Endothelial cell of umbilical vein (primary cell): ENCODE data around the gene ADD2. TPM values are rescaled to one million over a fixed set of nuclear protein-coding genes. Genes with fewer than 3 reads are reported as not detected.

Experiments used
- BruUV-seq: library from RNA; stranded (reverse); fragments of 400-500 nt; replicated peaks from 2 replicates; lab custom pipeline; 2021; lab: Mats Ljungman, UMichigan
- CTCF ChIA-PET: fragments of 300-600, 350-600 bp; sonication (Branson Sonifier 250); formaldehyde crosslinking; loops from one replicate; lab custom pipeline; 2021; ENCODE audit warnings: antibody characterized with exemption, inconsistent platforms; lab: Charles Lee
- POLR2A ChIA-PET: fragments of 300-600, 350-600 bp; sonication (Branson Sonifier 250); formaldehyde crosslinking; loops from one replicate; lab custom pipeline; 2021; ENCODE audit warnings: antibody characterized with exemption, inconsistent platforms; lab: Charles Lee
- DNase-seq: peaks from one replicate; pipeline ENCODE4 v3.0.0-alpha.2; 2011; ENCODE audit warnings: low read depth, low spot score
- FAIRE-seq: peaks from 2 replicates; lab custom pipeline; 2011; peaks lifted over from hg19 to GRCh38; lab: Jason Lieb, UNC
- H2AFZ ChIP-seq: 2 replicates; pipeline ENCODE4 v1.6.0; 2012; ENCODE audit warnings: low read depth, low read length, control low read depth, inconsistent platforms
- H3K27ac ChIP-seq: 2 replicates; pipeline ENCODE4 v1.5.1; 2011; ENCODE audit warnings: low read depth, mild to moderate bottlenecking, control low read depth, low read length, moderate library complexity; ENCODE audit not compliant: insufficient read depth
- H3K27me3 ChIP-seq, 2 experiments: 2 replicates each; pipeline versions ENCODE4 v1.6.0 to v1.6.1; 2011; ENCODE audit warnings: low read length in 2 of 2, mixed read lengths in 1 of 2; ENCODE audit not compliant: control insufficient read depth in 2 of 2, insufficient read depth in 2 of 2
- H3K36me3 ChIP-seq, 2 experiments: 2 replicates in 1 of 2; 3 replicates in 1 of 2; pipeline ENCODE4 v1.5.1; 2011; ENCODE audit warnings: low read length in 2 of 2, mild to moderate bottlenecking in 1 of 2, moderate library complexity in 1 of 2; ENCODE audit not compliant: control insufficient read depth in 2 of 2, insufficient read depth in 2 of 2; ENCODE audit errors: extremely low read depth in 1 of 2
- H3K4me1 ChIP-seq: 3 replicates; pipeline ENCODE4 v1.5.1; 2011; ENCODE audit warnings: mild to moderate bottlenecking, low read length; ENCODE audit not compliant: control insufficient read depth, insufficient read depth; ENCODE audit errors: extremely low read depth
- H3K4me2 ChIP-seq: 2 replicates; pipeline ENCODE4 v1.6.1; 2011; ENCODE audit warnings: low read length, control low read depth, mixed read lengths; ENCODE audit not compliant: insufficient read depth
- H3K4me3 ChIP-seq, 3 experiments: fragments of 200-600 bp in 1 of 3; sonication (generic), shearing (Covaris generic) in 1 of 3; replicated peaks in 1 of 3; 2 replicates each; pipeline ENCODE4 v1.5.1; 2011 to 2016; ENCODE audit warnings: control low read depth in 3 of 3, low read length in 3 of 3, mild to moderate bottlenecking in 2 of 3, inconsistent platforms in 1 of 3, low read depth in 1 of 3, moderate library complexity in 1 of 3; ENCODE audit not compliant: insufficient read depth in 1 of 3
- H3K79me2 ChIP-seq: 2 replicates; pipeline ENCODE4 v1.6.0; 2012; ENCODE audit warnings: low read length, inconsistent platforms; ENCODE audit not compliant: control insufficient read depth, insufficient read depth
- H3K9ac ChIP-seq: replicated peaks from 2 replicates; pipeline ENCODE3; 2011; ENCODE audit warnings: low read length, control low read depth; ENCODE audit not compliant: insufficient read depth; ENCODE audit errors: extremely low read depth
- H3K9me1 ChIP-seq: replicated peaks from 3 replicates; pipeline ENCODE4 v1.6.0; 2011; ENCODE audit warnings: mild to moderate bottlenecking, low read length; ENCODE audit not compliant: control insufficient read depth, insufficient read depth; ENCODE audit errors: extremely low read depth
- H3K9me3 ChIP-seq: replicated peaks from 2 replicates; pipeline ENCODE4 v1.5.1; 2012; ENCODE audit warnings: low read length, inconsistent platforms; ENCODE audit not compliant: control insufficient read depth, insufficient read depth
- H4K20me1 ChIP-seq: replicated peaks from 2 replicates; pipeline ENCODE3; 2011; ENCODE audit warnings: mild to moderate bottlenecking, low read length; ENCODE audit not compliant: control insufficient read depth, insufficient read depth; ENCODE audit errors: extremely low read depth
- EZH2 ChIP-seq: IDR thresholded peaks from 2 replicates; pipeline ENCODE4 v1.6.1; 2012; ENCODE audit warnings: borderline replicate concordance, low read depth, mild to moderate bottlenecking, moderate library complexity, low read length, inconsistent platforms; ENCODE audit not compliant: severe bottlenecking
- FOS ChIP-seq: IDR thresholded peaks from 2 replicates; pipeline ENCODE4 v1.6.1; 2011; ENCODE audit warnings: mild to moderate bottlenecking, low read length, moderate library complexity, borderline replicate concordance; ENCODE audit not compliant: insufficient read depth
- GATA2 ChIP-seq: IDR thresholded peaks from 2 replicates; pipeline ENCODE4 v1.7.0; 2011; ENCODE audit warnings: low read depth, mild to moderate bottlenecking, moderate library complexity, mixed read lengths, low read length; ENCODE audit not compliant: insufficient read length, insufficient read depth
- JUN ChIP-seq: IDR thresholded peaks from 2 replicates; pipeline ENCODE4 v1.6.1; 2011; ENCODE audit warnings: borderline replicate concordance, low read depth; ENCODE audit not compliant: insufficient read length, insufficient read depth
- MAX ChIP-seq: IDR thresholded peaks from 2 replicates; pipeline ENCODE4 v1.6.1; 2011; ENCODE audit not compliant: insufficient read depth, insufficient read length
- MYC ChIP-seq: IDR thresholded peaks from one replicate; pipeline ENCODE4 v1.6.1; 2011; ENCODE audit warnings: mild to moderate bottlenecking, low read depth, low read length
- POLR2A ChIP-seq: IDR thresholded peaks from 2 replicates; pipeline ENCODE4 v1.6.1; 2012; ENCODE audit warnings: low read depth, mild to moderate bottlenecking, control low read depth, low read length
- POLR2AphosphoS5 ChIP-seq: IDR thresholded peaks from 2 replicates; pipeline ENCODE4 v1.6.1; 2012; ENCODE audit warnings: low read depth, mild to moderate bottlenecking, control low read depth, low read length, moderate library complexity; ENCODE audit not compliant: insufficient read depth
- dilution Hi-C: fragments of 300-500 bp; cut with MboI; formaldehyde crosslinking; loops from one replicate; pipeline ENCODE4 v1.15.0; 2019; ENCODE audit warnings: low sequenced_read_pairs; ENCODE audit not compliant: extremely low pct_ligation_motif_present
- intact Hi-C: fragments of 100-400 bp; cut with micrococcal nuclease; formaldehyde crosslinking; loops from one replicate; pipeline ENCODE4 v1.10.0; 2022
- polyA plus RNA-seq, 4 experiments: library from polyadenylated mRNA; depleted of rRNA in 3 of 4; stranded (reverse) in 3 of 4; unstranded in 1 of 4; fragments of >200 nt; gene quantifications; 2 replicates each; pipeline versions ENCODE4 v1.2.1 to v1.2.3, GENCODE V29; 2011 to 2012; ENCODE audit warnings: missing spikeins in 1 of 4
- total RNA-seq: library from RNA; stranded (reverse); gene quantifications from 2 replicates; pipeline ENCODE4 v1.2.3, GENCODE V29; 2021
- TF ChIP-seq, protein P1 (sequence below), 2 donors: IDR thresholded peaks; 1 replicate in 1 of 2; 2 replicates in 1 of 2; pipeline ENCODE4 v1.5.1; 2011; ENCODE audit warnings: low read length in 2 of 2, mild to moderate bottlenecking in 2 of 2, moderate library complexity in 2 of 2, control low read depth in 1 of 2, inconsistent platforms in 1 of 2, low read depth in 1 of 2; ENCODE audit not compliant: insufficient read depth in 1 of 2; ENCODE audit errors: extremely low read depth in 1 of 2

The ADD2 gene
- total and polyA plus RNA-seq, 2 donors (not counting 3 experiments of a cell fraction or from before 2014, with no cell fraction given), result 0.17 TPM; not detected in 1

DNA sequence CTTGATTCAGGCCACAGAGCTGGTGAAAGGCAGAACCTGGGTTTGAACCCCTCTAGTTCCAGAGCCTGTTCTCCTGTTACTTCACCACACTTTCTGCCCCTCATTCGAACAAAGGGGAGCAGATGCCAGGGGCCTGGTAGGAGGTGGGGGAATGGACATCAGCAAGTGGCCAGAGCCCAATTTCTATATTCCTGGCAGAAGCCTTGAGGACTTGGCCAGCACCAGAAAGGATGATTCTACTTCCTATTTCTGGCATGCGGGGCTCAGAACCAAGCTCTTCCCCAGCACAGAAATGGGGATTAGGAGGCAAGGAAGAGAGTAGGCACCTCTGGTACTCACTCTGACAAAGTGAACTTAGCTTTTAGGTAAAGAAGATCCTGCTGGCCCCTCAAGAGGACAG is 49.3 kb downstream of the ADD2 start:
- dilution Hi-C loops (no loop called here), intact Hi-C loops (no loop called here)
- Histone ChIP-seq H4K20me1 (no peaks in the 10 kb centered on the region), H3K9me3 (no peaks in the 10 kb centered on the region), H3K4me1 (no peaks in the 10 kb centered on the region), H3K79me2 (no peaks in the 10 kb centered on the region), H2AFZ (no peak overlapping the region), H3K4me2 (no peak overlapping the region), H3K27ac (no peak overlapping the region), H3K9me1 (no peaks in the 10 kb centered on the region), H3K4me3 (no peak overlapping the region), H3K9ac (no peak overlapping the region), H3K27me3 (peaks cover 0 to 15% of the 10 kb centered on the region in 2 experiments), H3K36me3 (no peaks in the 10 kb centered on the region)
- no peak for DNase-seq
- FAIRE-seq, result no peak
- ChIA-PET POLR2A (no interaction called here), CTCF (no interaction called here)
- TF ChIP-seq FOS, result no peak
- no peak for TF ChIP-seq GATA2
- TF ChIP-seq, protein P1, sequence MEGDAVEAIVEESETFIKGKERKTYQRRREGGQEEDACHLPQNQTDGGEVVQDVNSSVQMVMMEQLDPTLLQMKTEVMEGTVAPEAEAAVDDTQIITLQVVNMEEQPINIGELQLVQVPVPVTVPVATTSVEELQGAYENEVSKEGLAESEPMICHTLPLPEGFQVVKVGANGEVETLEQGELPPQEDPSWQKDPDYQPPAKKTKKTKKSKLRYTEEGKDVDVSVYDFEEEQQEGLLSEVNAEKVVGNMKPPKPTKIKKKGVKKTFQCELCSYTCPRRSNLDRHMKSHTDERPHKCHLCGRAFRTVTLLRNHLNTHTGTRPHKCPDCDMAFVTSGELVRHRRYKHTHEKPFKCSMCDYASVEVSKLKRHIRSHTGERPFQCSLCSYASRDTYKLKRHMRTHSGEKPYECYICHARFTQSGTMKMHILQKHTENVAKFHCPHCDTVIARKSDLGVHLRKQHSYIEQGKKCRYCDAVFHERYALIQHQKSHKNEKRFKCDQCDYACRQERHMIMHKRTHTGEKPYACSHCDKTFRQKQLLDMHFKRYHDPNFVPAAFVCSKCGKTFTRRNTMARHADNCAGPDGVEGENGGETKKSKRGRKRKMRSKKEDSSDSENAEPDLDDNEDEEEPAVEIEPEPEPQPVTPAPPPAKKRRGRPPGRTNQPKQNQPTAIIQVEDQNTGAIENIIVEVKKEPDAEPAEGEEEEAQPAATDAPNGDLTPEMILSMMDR (IDR thresholded peaks at IDR 0.05; ENCODE audit: extremely low read depth in 1 of 2, insufficient read depth in 1 of 2, low read depth in 1 of 2, low read length in 2 of 2), result no peak
- TF ChIP-seq MYC, result no peak
- no peak for TF ChIP-seq MAX
- TF ChIP-seq EZH2, result no peak
- no peak for TF ChIP-seq POLR2AphosphoS5
- TF ChIP-seq JUN, result no peak
- TF ChIP-seq POLR2A, result no peak
- BruUV-seq, result no TSS peak
